ENCODE results near the gene LARGE1.

Gene LARGE1

DNA sequence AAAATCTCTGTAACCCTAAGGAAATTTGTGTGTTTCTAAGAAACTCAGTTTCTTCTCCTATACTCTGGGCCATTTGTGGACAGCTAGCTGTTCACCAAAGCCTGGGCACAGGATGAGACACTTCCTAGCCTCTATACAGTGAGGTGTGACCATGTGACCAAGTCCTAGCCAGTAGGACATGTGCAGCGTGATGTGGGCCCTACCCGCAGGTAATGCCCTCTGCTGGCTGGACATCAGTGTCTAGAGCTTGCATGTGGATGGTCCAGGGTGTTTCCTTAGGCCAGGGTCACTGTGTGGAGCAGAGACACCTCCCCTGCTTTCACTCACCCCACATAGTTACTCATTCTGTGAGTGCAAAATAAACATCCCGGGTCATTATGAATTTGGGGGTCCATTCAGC lies 100.5 kb downstream of the LARGE1 start:
- DNase-seq (ENCODE audit: low read depth), result no peak

DNA sequence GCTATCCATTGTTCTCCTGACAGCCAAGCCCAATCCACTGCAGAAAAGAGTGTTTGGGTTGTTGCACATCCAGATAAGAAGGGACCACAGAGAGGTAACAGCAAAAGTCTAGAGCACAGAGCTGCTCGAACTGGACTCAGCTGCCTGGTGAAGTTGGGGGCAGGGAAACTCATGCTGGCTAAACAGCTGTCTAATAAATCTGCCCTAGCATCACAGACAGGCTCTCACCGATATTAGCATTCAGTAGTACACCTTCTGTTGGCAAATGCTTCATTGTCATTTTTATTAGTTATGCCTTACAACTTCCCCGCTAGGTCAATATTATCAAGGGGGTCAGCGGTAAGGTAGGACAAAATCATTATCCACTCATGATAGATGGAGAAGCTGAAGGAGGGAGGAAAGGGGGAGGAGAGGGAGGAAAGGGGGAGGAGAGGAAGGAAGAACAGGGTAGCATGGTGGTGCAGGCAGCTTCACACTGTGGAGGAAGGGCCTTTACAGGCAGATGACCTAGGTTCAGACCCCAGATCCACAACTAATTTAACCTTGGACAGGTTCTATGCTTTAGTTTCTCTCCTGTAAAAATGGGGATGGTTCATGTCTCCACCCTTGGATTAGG lies 102.7 kb downstream of the LARGE1 start:
- DNase-seq (ENCODE audit: low read depth), result no peak

DNA sequence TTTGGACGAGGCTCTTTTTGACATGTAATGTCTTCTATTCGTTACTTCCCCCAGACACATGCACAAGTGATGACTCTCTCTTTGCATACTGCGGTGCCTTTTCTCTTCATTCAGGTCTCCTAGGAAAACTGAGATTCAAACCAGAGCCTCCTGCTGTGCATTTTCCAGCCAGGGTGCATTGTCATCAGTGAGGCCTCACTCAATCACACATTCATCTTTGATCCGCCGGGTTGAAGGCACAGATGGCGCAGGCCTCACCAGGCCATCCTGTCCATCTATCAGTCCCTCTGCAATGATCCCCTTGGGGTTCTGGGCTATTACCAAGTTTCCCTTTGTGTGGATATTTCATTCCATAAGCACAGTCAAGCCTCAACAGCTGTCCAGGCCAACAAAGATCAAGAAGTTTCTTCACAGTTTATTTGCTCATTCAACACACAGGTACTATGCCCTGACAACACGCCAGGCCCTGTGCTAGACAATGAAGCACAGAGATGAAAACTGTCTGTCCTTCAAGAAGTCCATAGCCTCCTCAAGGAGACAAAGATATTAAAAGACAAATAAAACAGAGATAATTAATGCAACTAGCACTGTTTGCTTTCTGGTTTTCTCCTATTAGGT lies 107.8 kb downstream of the LARGE1 start:
- no peak for DNase-seq (ENCODE audit: low read depth)

DNA sequence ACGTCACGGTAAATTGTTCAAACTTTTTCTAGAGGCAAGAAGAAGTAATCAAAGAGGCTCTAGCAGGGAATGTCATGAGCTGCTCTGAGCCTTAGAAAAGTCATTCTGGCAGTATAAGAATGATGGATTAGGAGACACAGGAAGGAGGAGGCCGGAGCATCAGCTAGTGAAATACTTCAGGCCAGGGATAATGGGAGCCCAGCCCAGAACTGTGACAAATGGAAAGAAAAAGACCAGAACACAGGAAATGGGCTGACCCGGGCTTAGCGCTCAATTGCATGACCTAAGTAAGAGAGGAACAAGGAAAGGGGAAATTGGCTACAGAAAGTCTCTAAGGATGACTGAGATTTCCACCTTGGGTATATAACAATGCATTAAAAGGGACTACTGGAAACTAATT lies 108.6 kb downstream of the LARGE1 start:
- DNase-seq (ENCODE audit: low read depth), result no peak

DNA sequence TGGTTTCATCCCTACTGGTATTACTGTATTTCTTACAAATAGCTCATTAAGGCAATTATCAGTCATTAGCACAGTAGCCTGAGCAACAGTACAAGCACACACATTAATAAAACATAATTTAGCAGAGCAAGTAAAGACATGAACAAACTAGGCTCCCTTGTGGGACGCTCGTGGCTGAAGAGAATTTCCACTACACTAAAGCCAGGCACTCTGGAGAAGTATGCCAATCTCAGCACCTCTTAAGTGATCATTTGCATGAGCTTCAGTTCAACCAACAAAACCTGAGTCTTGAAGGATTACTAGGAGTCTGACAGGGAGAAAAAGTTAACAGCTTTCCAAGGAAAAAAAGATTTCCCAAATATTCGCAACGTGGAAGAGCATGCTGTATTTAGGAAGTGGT lies 109.1 kb downstream of the LARGE1 start:
- DNase-seq (ENCODE audit: low read depth), result no peak

DNA sequence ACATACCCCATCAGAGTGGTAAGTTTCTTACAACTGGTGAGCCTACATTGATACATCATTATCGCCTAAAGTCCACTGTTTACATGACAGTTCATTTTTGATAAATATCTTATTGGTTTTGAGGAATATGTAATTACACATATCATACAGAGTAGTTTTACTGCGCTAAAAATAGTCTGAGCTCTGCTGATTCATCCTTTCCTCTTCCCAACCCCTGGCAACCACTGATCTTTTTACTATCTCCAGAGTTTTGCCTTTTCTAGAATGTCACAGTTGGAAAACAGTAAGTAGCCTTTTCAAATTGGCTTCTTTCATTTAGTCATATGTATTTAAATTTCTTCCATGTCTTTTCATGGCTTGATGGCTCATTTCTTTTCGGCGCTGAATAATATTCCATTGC lies 112.8 kb downstream of the LARGE1 start:
- no peak for DNase-seq (ENCODE audit: low read depth)

DNA sequence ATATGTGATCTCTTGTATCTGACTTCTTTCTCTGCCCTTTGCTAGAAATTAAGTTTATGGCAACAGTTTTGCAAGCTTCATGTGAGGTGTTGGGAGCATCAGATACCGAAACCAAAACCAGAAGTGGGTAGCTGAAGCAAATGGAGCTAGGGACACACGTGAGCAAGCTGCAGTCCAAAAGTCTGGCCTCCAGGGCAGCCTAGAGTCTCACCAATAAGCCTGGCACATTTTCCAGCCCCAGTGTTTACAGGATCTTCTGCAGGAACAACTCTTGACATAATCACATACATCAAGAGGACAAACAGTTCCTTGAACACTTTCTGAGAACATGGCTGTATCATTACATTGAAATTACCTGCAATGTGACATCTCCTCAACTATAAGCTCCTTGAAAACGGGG lies 114.1 kb downstream of the LARGE1 start:
- DNase-seq (ENCODE audit: low read depth), result no peak

DNA sequence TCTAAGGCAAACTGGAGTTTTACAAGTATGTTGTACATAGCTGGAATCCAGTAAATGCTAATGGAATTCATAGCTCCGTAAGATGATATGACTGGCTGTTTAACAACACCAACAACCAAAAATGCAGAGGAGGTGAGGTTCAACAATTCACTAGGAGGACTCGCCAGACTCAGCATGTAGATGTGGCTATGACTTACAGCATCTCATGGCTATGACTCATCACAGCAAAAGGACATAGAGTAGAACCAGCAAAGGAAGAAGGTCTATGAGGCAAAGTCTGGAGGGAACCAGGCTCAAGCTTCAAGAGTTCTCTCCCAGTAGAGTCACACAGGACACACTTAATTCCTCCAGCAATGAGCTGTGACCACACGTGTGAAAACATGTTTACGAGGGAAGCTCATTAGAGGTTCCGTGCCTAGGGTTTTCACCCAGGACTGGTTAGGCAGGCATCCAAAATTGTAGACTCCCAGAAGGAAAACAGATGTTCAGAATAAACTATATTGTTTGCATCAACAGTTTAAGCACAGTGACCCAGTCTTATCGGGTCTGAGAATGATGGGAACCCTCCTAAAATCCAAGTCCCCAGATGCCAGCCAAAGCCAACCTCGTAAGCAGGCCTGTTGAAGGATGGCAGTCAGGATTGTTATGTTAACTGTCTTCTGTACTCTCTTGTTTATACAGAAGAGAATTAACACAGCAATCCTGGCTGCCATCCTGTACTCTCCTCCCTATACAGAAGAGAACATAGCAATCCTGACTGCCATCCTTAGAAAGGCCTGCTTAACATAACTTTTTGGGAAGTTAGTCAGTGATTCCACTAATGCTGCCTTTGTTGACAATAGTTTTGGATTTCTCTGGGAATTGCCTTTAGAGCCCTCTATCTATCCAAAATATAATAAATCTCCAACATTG lies 116.6 kb downstream of the LARGE1 start:
- DNase-seq (ENCODE audit: low read depth), result no peak

DNA sequence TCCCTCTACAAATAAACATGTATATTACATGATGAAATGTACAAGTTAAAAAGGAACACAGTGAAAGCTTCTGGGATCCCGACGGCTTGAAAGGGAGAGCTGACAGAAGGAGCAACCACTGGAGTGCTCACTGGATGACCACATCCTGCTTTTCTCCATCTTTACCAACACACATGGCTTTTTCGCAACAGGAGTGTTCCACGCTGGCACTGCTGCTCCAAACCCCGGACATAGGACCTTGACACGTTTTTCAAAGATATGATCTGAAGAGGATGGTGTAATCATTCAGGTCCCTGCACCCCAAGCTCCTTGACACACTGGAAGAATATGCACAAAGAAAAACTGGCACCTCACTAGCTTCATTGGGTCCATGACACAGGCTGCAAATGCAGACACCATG lies 121.9 kb downstream of the LARGE1 start:
- no peak for DNase-seq (ENCODE audit: low read depth)

DNA sequence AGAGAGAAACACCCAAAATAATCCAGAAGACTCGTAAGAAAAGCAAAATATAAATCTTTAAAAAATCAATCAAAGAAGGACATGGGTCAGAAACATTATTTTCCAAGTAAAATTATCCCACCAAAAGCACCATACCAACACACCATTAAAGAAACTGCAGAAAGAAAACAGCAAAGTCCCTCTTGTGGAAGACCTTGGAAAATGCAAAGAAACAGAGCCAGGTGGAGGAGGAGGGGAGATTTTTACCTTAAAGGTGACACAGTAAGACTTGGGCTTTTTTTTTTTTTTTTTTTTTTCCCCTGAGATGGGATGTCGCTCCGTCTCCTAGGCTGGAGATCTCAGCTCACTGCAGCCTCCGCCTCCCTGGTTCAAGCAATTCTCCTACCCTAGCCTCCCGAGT lies 123.8 kb downstream of the LARGE1 start:
- DNase-seq (ENCODE audit: low read depth), result no peak

DNA sequence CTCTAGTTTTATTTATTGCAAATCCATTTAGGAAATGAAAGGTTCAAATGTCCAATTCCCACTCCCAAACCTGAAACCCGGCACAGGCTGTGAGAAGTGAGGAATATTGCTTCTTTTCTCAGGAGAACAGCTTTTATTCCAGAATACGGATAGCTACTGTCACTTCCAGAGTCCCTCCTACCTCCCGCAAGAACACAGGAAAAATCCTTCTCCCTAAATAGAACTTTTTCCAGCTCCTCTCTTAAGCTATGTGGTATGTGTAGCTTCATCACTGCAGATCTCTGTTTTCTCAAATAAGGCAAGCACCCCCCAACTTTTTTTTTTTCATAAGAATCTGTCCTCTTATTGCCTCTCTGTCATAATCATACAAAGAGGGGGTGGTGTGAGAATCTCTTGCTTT lies 126.8 kb downstream of the LARGE1 start:
- no peak for DNase-seq (ENCODE audit: low read depth)

DNA sequence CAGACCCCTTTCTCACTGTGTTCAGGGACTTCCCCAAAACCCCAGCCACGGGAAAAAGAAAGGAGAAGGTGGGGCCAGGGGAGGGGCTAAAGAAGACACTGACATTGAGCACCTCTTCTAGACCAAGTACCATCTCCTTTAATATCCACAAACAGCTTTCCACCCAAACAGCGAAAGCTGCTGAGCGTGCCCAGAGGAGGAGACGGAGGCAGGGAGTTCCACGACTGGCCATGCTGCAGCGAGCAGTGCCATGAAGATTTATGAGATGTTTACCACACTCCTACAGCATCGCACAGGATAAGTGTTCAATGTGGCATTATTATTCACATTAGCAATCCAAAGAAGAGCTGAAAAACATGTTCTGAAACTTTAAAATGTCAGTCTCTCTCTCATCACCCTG lies 127.4 kb downstream of the LARGE1 start:
- no peak for DNase-seq (ENCODE audit: low read depth)

DNA sequence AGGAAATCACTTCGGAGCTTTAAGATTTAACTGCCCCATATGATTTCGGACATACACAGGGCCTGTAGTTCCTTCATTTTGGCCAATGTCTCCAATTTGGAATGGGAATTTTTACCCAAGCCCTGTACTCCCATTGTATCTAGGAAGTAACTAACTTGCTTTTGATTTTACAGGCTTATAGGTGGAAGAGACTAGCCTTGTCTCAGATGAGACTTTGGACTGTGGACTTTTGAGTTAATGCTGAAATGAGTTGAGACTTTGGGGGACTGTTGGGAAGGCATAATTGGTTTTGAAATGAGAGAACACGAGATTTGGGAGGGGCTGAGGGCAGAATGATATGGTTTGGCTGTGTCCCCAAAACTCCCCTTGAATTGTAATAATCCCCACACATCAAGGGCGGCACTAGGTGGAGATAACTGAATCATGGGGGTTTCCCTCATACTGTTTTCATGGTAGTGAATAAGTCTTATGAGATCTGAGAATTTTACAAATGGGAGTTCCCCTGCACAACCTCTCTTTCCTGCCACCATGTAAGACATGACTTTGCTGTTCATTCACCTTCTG lies 130.5 kb downstream of the LARGE1 start:
- no peak for DNase-seq (ENCODE audit: low read depth)

DNA sequence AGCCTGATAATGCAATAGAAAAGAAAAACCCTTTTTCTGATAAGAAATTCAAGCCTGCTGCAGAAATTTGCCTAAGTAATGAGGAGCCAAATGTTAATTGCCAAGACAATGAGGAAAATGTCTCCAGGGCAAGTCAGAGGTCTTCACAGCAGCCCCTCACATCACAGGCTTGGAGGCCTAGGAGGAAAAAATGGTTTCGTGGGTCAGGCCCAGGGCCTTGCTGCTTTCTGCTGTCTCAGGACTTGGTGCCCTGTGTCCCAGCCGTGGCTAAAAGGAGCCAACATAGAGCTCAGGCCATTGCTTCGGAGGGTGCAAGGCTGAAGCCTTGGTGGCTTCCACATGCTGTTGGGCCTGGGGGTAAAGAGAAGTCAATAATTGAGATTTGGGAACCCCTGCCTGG lies 131.3 kb downstream of the LARGE1 start:
- DNase-seq (ENCODE audit: low read depth), result no peak

DNA sequence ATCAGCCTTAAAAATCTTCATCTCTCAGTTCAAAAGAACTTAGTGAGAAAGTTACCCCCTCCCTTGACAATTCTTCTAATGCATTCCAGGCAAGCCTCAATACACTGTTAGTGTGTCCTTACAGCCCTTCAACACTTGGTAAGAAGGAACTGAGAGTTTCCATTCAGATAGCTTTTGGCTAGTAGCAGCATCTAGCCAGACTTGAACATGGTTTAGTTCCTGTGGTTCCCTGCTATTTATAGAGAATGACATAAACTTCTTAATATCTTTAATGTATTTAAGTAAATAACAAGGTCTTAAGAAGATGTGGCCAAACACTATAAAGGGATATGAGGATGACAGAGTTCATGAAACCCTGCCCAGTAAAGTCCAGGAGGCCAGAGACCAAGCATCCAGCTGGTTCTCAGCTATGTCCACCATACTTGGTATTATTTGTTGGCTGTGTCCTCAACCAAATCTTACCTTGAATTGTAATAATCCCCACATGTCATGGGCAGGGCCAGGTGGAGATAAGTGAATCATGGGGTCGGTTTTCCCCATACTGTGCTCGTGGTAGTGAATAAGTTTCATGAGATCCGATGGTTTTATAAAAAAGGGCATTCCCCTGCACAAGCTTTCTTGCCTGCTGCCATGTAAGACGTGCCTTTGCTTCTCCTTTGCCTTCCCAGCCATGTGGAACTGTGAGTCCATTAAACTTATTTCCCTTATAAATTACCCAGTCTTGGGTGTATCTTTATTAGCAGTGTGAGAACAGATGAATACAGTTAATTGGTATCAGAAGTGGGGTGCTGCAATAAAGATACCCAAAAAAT lies 132.4 kb downstream of the LARGE1 start:
- DNase-seq (ENCODE audit: low read depth), result no peak

DNA sequence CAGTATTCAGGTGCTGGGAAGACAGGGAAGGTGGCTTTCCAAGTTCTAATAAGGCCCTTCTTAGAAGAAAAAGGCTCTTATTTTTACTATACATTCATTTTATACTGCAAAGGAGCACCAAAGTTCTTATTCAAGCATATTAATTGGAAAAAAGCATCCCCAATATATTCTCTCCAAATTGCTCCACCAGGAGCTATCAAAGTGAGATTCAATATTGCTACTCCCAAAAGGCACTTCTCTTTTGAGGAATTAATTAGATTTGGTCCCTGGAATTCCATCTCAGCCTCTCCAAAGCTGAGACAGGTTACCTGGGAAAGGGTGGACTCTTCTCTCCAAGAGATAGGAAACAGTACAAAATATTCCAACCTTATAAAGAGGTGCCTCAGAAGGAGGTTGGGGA lies 134.1 kb downstream of the LARGE1 start:
- no peak for DNase-seq (ENCODE audit: low read depth)

DNA sequence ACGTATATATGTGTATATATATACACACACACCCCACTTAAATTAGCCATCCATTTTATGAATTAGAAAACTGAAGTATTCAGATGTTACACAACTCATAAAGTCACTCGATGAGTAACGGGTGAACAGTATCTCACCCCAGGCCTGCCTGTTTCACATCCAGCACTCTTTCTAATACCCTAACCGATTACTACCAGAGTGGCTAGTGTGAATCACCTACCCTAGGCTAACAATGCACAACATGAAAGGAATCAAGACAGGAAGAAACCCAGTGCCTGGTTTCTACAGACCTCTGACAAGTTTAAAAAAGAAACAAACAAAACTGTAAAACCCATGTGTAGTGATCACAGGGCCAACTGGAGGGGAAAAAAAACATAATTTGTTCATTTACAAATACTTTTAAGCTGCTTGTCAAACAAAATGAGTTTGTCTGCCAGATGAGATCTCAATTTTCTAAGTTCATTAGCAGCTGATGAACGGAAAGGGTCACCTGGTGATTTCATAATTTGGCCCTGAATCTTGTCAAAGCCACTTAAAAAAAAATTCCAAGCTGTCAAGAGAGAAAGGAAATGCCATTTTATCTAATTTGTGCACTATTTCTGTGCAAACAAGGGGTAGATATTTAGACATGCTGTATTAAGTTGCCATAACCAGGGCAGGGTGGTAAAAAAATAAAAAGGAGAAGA lies 134.8 kb downstream of the LARGE1 start:
- no peak for DNase-seq (ENCODE audit: low read depth)

DNA sequence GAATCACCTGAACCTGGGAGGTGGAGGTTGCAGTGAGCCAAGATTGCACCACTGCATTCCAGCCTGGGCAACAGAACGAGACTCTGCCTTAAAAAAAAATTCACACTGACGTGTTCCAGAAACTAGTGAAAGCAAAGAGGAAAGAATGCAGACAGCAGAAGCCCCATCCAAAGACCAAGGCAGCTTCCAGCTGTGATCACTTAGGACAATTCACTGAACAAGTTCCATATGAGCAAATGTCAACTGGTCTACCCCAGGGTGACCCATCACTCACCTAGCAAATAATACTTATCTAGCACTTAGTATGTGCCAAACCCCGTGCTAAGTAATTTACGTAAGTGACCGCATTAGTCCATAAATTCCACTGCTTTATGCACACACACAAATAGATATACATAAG lies 138.9 kb downstream of the LARGE1 start:
- DNase-seq (ENCODE audit: low read depth), result no peak

DNA sequence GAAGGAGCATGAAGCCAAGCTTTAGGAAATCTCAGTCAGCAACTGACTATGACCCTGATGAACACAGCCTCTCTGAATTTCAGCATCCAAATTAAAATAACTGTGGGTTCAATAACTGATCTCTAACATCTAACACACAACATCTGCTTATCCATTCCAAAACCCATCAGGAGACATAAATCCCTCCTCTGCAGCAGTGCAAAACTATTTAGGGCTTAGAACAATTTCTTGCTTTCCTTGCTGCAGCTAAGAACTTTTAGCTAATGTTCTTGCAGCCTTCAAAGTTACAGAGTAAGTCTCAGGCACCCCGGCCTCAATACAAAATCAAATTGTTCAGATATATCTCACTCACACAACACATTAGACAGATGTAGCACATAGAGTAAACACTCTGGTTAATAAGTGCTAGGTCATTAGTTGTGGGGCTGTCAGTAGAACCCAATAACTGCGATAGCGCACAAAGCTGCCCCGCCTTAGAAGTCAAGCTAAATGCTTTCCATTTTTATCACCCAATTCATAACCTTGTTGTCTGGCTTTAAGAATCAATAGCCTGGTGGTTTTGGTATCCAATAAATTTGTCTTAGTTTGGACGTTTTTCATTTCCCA lies 139.6 kb downstream of the LARGE1 start:
- no peak for DNase-seq (ENCODE audit: low read depth)

DNA sequence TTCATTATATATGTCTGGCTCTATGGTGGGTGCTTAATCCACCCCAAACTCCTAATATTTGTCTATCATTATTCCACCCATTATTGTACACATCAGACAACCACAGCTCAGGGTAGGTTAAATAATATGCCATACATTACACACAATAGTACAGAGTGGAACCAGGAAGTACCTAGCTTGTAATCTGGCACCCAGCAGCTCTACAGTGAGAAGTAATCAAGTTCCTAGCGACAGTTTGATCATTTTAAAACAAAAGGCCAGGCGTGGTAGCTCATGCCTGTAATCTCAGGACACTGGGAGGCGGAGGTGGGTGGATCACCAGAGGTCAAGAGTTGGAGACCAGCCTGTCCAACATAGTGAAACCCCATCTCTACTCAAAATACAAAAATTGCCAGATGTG lies 141.0 kb downstream of the LARGE1 start:
- DNase-seq (ENCODE audit: low read depth), result no peak

DNA sequence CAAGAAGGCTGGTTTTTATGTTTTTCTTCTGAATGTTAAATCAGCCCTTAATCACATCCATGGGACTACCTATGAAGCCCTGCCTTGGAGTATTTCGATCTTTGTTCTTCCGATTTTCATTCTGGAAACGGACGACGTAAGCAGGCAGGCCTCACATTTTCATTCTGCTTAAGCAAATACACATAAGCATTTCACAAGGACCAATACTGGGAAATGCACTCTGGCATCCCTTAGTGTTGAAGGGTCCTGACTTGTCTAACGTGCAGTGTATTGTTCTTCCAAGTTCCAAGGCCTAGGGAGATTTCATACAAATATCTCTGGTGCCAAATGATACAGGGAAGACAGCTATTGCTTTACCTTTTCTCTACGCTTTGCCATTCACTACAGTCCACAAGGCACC lies 143.8 kb downstream of the LARGE1 start:
- no peak for DNase-seq (ENCODE audit: low read depth)
